ENCODE data around the gene ALDH1L1. TPM values are rescaled to one million over a fixed set of nuclear protein-coding genes. Genes with fewer than 3 reads are reported as not detected.

Gene ALDH1L1
- total and polyA plus RNA-seq, 2 of the 8 experiments (the other 6 are each of a cell fraction or from before 2014, with no cell fraction given): 0.98 to 1.6 TPM

GRCh38 chr3:126130081-126130855 lies 50.1 kb downstream of the ALDH1L1 start (continued):
- TF ChIP-seq EZH2 (IDR thresholded peaks at IDR 0.05; ENCODE audit: low read depth, low read length, severe bottlenecking) (no peak), CBX8 (IDR thresholded peaks at IDR 0.05; ENCODE audit: borderline replicate concordance, low read depth, low read length) (no peak), NANOG (IDR thresholded peaks at IDR 0.05; ENCODE audit: insufficient read depth, low read depth, low read length, poor library complexity, severe bottlenecking) (no peak), KDM4A (IDR thresholded peaks at IDR 0.05; ENCODE audit: low read depth, low read length, severe bottlenecking) (no peak), BRCA1 (IDR thresholded peaks at IDR 0.05; ENCODE audit: low read depth, low read length) (no peak)
